Suppressor macrophage (primary cell): ENCODE results near the gene PTPRF.
"Not testable (repeated sequence)": the region's sequence is repeated elsewhere in the genome, so short reads cannot be mapped to it uniquely, and the experiment has no call there.

ENCODE experiments used
- DNase-seq, 4 experiments: peaks; one replicate each; pipeline ENCODE4 v3.0.0-alpha.2; 2020 to 2022

Gene PTPRF

DNA sequence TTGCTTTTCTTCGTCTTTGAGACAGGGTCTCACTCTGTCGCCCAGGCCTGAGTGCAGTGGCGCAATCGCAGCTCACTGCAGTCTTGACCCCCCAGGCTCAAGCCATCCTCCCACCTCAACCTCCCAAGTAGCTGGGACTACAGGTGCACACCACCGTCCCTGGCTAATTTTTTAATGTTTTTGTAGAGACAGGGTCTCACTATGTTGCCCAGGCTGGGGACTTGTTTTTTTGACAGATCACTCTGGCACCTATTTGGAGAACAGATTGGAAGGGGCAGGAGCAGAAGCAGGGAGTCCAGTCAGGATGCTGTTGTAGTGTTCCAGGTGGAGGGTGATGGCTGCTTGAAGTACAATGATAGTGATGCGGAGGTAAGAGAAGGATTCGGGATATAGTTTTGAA lies 106.6 kb downstream of the PTPRF start:
- no peak for DNase-seq

DNA sequence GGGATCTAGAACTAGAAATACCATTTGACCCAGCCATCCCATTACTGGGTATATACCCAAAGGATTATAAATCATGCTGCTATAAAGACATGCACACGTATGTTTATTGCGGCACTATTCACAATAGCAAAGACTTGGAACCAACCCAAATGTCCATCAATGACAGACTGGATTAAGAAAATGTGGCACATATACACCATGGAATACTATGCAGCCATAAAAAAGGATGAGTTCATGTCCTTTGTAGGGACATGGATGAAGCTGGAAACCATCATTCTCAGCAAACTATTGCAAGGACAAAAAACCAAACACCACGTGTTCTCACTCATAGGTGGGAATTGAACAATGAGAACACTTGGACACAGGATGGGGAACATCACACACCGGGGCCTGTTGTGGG lies 107.7 kb downstream of the PTPRF start:
- not testable (repeated sequence) for DNase-seq

DNA sequence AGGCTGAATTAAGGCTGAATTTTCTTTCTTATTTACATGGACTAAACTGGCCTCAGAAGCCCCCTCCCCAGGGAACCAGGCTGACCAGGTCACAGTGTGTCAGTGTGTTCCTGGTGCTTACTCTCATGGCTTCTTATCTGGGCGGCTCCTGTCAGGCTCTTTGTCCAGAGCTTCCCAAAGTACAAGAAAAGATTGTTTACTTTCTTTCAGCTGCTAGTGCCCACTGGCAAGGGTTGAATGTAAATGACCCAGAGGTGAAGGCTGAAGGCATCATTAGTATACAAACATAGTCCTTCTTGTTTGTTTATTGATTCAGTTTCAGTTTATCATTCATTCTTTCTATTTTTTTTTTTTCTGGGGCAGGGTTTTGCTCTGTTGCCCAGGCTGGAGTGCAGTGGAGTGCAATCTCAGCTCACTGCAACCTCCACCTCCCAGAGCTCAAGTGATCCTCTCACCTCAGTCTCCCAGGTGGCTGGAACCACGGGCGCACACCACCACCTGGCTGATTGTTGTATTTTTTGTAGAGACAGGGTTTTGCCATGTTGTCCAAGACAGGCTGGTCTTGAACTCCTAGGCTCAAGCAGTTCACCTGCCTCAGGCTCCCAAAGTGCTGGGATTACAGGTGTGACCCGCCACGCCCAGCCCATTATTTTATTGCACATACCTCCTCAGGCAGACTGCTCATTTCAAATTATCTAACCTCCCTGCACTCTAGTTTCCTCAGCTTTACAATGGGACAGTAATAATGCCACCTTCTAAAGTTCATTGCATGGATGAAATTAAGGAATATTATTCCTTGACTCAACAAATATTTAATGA lies 109.5 kb downstream of the PTPRF start:
- DNase-seq = no peak

DNA sequence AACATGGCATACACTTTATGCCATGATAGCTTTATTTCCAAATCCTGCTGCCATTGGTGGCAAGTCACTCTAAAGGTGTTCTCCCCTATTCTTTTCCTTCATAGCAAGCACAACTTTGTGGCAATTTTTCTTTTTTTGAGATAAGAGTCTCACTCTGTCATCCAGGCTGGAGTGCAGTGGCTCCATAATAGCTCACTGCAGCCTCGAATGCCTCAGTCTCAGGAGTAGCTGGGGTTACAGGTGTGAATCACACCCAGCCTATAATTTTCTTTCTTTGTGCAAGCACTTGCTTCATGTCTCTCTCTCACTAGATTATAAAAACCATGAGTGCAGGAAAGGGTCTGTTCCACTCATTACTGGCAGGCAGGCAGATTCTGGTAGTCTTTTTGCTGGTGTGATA lies 113.9 kb downstream of the PTPRF start:
- no peak for DNase-seq

DNA sequence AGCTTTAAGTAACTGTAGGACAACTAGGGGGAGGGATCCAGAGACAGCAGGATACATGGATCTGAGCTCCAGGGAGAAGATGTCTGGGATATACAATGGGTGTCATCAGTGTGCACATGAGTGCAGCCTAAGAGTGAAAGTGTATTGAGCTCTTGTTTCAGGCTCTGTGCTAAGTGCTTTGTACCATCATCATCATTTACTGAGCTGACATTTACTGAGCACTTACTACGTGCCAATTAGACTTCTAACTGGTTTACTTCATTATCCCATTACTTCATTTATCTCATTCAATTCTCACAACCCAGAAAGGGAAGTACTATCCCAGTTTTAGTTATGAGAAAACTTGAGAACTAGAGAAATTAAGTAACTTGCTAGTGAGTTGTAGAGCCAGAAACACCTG lies 114.8 kb downstream of the PTPRF start:
- no peak for DNase-seq

DNA sequence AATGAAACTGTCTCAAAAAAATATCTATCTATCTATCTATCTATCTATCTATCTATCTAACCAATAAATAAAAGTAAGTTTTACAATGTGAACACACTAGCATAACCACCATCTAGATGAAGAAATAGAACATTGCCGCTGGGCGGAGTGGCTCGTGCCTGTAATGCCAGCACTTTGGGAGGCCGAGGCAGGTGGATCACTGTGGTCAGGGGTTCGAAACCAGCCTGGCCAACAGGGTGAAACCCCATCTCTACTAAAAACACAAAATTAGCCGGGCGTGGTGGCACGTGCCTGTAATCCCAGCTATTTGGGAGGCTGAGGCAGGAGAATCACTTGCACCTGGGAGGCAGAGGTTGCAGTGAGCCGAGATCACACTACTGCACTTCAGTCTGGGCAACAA lies 116.6 kb downstream of the PTPRF start:
- not testable (repeated sequence) for DNase-seq

DNA sequence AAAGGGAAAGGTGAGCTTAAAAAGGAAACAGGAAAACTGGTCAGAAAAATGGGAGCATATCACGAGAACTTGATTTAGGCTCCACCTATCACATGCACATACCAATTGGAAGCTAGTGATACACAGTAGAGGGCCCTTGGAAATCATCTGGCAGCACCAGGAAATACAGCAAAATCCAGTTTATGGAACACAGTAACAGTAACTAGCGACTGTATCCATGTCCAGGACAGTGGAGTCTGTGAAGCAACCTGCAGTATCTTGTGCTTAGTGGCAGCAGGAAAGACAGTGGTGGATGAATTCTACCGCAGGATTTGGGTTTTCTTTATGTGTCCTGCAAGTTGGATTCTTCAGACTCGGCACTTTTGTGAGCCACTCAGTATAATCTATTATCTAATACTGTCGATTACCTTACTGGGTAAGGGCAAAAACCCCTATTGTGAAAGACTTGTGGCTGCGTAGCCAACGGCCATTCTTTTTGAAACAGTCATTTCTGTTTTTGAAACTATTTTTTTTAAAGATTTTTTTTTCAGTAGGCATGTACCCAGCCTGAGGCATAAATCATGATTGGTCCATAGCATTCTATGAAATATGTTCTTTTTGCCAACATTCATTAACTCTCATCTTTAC lies 117.7 kb downstream of the PTPRF start:
- DNase-seq = peak in 3 of 4 experiments; percentile 14 to 28 (median 16)

DNA sequence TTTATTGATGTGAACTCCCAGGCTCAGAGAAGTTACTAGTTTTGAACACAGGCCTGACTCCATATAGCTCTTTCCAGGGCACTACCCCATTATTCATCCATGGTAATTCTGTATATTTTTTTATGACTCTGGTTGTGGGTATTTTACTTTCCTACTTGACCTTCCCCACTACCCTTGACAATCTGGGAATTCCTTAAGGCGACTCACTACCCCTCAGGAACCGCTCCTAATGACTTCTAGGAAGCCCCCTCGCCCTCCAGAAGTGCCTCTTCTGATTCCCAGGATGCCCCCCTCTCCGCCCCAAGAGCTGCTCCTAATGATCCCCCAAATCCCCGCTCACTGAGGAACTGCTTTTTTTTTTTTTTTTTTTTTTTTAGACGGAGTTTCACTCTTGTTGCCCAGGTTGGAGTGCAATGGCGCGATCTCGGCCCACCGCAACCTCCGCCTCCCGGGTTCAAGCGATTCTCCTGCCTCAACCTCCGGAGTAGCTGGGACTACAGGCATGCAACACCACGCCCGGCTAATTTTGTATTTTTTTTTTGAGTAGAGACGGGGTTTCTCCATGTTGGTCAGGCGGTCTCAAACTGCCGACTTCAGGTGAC lies 118.3 kb downstream of the PTPRF start:
- peak in 1 of 4 experiments; percentile 14 for DNase-seq

DNA sequence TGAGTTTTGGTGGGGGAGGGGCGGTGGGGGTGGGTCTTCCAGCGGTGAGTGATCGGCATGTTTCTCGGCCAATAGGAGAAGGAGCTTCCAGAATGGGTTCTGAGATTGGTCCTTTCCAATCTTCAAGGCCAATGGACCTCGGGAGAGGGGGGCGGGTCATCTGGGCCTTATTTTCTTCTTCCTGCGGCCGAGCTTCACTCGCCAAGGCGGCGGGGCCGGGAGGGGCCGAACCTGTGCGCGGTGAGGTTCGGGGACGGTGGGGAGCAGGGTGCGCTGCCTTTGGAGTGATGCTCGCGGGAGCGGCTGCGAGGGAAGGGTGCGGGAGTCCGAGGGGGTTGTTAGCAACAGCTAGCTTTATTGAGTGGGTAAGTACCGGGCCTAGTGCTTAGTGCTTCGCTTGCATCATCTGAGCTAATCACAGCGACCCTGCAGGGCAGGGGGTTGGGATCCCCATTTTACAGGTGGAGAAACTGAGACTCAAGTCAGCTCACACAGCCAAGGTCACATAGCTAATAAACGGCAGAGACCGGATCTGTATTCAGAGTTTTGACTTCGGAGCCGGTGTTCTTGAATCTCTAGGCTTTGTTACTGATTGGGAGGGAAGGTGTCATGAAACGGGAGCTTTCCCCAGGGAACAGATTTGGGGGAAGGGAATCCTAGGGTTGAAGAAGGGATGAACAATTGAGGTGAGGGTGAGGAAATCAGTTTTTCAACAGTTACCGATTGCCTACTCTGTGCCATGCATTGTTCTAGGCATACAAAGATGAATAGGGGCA lies 119.8 kb downstream of the PTPRF start:
- DNase-seq = peak; percentile 97 to 99 (median 98)

DNA sequence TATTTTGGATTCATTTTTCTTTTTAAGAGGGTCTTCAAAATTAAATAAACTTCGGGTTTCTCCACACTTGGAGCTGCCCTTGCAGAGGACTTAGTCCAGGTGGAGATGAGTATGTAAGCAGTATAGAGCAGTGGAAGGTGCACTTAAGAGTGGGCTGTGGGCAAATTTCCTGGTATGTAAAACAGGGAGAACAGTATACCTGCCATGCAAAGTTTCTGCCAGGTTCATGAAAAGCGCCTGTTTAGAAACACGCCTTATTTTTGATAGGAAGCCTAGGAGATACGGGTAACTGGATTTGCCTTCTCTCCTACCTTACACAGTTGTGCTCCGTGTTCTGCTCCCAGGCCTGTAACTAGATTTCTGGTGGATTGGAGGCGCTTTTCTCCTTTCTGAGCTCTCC lies 120.5 kb downstream of the PTPRF start:
- no peak for DNase-seq

DNA sequence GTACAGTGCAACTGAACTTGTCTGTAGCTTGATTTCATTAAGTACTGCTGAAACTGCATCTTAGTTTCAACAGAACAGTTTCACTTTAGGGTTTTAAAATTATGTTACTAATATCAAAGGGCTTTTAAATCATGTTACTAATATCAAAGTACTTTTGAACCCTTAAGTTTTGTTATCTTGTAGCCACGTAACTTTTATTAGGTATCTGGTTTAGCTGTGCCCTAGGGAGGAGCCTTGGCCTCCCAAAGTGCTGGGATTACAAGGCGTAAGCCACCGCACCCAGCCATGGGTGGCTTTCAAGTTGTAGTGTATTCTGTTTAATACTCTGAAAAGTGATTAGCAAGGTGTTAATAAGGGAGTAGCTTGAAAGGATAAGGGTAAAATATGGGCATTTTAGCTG lies 121.2 kb downstream of the PTPRF start:
- no peak for DNase-seq

DNA sequence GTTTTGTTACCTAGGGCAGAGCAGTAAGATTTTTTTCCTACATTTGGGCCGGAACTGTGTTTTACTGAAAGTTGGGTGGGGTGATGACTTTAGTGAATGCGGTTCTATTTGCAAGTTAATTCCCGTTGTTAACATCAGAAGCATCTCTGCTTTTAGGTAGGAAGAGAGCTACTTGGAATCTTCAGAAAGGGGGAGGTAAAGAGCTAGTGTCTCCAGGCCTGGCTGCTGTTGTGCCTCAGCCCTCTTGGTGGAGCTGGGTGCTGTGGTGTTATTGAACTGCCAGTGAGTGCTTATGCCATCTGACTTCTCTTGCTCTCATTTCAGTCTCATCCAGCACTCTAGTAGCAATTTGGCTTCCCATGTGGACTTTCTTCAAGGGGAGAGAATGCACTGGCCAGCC lies 122.7 kb downstream of the PTPRF start:
- DNase-seq = peak in 1 of 4 experiments; percentile 8

DNA sequence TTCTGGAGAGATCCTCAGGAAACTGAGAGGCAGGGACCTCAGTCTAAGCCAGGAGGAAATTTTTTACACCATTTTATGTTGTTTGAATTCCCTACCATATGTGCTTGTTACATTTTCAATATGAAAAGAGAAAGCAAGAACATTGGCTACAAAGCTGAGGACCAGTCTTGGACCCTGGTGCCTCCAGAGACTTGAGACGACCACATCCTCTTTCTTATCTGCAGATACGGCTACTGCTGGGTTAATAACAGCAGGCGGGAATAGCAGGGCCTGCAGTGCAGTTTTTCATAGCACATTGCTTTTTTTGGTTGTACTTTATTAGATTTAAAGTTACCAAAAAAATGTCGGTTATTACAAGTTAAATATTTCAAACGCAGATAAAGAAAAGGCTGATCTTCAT lies 123.2 kb downstream of the PTPRF start:
- DNase-seq = no peak

DNA sequence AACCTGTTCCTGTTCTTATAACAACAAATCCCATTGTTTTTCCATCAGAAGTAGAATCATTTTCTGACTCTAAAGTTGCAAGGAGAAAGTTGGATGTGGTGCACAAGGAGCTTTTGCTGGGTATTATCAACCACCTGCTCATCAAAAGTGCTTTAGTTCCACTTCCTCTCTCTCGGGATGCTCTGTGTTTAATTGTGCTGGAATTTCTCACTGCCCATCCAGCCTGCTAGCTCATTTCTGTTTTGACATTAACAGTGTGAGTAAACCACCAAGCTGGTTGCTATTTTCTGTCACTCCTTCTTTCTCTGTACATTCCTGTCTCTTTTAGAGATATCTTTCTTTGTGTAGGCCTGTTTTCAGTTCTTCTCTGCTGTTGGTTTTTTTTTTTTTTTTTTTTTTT lies 125.3 kb downstream of the PTPRF start:
- DNase-seq = no peak

DNA sequence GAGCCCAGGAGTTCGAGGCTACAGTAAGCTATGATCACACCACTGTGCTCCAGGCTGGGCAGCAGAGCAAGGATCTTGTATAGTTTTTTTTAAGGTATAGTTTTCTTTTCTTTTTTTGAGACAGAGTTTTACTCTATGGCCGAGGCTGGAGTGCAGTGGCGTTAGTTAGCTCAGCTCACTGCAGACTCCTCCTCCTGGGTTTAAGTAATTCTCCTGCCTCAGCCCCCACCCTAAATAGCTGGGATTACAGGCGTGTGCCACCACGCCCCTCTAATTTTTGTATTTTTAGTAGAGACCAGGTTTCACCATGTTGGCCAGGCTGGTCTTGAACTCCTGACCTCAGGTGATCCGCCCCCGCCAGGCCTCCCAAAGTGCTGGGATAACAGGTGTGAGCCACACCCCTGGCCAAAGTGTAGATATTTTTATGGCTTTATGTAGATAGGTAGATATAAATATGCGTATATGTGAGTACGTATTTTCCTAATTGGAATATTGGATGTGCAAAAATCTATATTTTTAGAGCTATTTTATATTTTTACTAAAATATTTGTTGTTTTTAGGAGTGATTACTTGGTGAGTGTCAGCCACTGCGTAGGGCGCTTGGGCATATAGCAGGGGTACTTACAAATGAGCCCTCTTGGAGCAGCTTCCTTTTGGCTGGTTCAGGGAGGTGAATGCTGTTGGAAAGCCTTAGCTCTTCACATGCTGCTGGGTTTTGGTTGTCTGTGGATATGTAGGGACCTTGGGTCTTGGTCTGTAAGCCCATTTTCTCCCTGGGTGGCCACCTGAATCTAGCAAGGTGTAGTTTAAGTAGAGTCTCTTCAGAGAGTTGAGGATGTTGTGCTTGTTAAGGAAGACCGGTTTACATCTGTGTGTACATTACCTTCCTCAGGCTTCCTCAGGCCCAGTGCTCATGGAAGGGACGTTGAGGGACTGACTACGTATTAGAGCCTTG lies 128.8 kb downstream of the PTPRF start:
- no peak for DNase-seq

DNA sequence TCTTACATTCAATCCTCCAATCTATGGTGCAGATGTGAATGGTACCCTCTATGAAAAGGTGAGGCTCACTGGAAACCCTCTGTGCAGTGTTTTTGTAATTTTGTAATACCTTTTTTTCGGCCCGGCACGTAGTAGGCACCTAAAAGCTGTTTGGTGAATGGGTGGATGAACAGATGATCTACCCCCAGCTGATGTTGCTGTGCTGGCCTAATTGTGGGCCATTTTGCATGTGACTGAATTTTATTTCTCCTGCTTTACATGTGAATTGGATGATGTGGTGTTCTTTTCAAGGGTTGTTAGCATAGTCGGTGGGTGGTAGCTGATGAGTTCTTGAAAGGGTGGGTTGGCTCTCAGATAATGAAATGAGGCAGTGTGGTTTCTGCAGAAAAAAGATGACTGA lies 129.7 kb downstream of the PTPRF start:
- no peak for DNase-seq

DNA sequence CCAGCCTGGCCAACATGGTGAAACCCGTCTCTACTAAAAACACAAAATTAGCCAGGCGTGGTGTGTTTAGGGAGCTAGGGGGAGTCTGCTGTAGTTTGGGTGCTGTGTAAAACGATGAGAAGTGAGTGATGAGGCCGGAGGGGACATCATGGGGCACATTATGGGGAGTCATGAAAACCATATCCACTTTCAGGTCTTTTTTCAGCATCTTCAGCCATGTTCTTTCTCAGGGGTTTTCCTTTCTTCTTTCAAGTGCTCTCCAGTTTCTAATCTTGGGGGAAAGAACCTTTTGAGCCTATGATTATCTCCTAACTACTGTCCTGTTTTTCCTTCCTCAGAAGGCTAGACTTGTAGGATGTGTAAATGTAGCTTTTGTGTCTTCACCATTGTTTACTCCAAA lies 133.7 kb downstream of the PTPRF start:
- DNase-seq = no peak

DNA sequence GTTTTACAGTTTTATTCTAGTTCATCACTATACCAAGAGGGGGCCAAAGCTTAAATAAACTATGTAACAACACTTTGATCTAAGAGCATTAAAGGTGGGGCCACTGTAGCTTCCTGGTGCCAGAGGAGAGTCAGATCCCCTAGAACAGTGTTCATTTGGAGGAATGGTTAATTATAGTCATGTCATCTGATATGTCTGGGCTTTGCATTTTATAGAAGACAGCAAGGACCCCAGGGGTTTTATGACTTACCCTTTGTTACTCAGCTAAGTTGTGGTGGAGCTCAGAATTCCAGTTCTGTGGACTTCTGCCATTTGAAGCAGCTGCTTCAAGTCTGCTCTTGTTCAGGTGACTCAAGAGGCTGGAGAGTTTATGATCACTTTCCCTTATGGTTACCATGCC lies 135.9 kb downstream of the PTPRF start:
- DNase-seq = no peak

DNA sequence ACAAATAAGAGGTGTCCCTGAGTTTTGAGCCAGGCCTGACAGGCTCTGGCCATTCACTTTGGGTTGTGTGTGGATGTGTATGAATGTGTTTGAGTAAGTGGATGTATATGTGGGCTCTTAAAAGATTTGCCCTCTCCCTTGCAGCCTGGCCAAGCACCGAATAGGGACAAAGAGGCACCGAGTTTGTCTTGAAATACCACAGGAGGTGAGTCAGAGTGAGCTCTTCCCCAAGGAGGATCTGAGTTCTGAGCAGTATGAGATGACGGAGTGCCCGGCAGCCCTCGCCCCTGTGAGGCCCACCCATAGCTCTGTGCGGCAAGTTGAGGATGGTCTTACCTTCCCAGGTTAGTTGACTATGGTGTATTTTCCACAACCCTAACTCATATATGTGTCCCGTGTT lies 138.3 kb downstream of the PTPRF start:
- DNase-seq = no peak

DNA sequence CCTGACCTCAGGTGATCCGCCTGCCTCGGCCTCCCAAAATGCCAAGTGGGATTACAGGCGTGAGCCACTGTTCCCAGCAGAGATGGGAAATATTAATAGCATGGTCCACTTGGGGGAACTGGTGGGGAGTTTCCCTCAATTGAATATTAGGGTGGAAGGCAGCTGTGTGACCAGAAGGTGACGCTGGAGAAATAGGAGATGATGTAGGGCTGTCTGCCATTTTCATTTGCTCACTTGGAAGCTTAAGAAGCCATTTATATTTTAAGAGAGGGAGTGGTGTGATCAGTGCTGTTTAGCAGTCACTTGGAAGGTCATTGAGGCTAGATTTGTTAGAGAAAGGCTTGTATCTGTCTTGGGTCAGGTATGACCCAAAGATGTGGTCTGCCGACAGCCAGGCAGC lies 139.2 kb downstream of the PTPRF start:
- DNase-seq = no peak

DNA sequence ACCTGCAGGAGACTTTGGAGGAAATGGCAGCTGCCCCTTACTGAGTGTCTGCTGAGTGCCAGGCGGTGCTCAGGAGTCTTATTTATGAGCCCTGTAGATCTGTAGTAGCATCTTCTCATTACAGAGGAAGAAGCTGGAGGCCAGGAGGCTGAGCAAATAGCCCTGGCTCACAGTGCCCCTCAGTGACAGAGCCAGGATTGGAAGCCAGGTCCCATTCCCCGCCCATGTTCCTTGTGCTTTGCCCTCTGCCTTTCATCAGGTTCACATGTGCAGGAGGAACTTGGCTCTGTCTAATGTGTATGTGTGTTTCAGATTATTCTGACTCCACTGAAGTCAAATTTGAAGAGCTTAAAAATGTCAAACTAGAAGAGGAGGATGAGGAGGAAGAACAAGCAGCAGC lies 140.5 kb downstream of the PTPRF start:
- DNase-seq = no peak
